OCI-LY7 (cell line): Measurements from ENCODE around the gene NAGS.

Experiments
- CTCF ChIP-seq: fragments of 200-600 bp; sonication (generic); conservative IDR thresholded peaks from 2 replicates; pipeline ENCODE4 v1.5.1; 2014; ENCODE audit warnings: mild to moderate bottlenecking, antibody characterized with exemption, low read length, moderate library complexity, mixed read lengths
- EZH2phosphoT487 ChIP-seq: fragments of 200-600 bp; sonication (generic); IDR thresholded peaks from 2 replicates; pipeline ENCODE4 v1.6.1; 2018; ENCODE audit warnings: low read depth, borderline replicate concordance, mild to moderate bottlenecking, mixed run types, antibody characterized with exemption, low read length, moderate library complexity, mixed read lengths

- TF ChIP-seq CTCF: no peak
- TF ChIP-seq EZH2phosphoT487: no peak
Observed at GRCh38 chr17:43975898-43976297, 28.5 kb upstream of the NAGS start.
